NCI-H2227 treated with DMSO at 0.1 percent for 48 hours (cell line): ENCODE results near the gene ZNF563.
A peak's percentile ranks its signal among the peaks of the same experiment; 100 is the strongest.
"Not testable (repeated sequence)": the region's sequence is repeated elsewhere in the genome, so short reads cannot be mapped to it uniquely, and the experiment has no call there.

Experiments used
- DNase-seq: peaks from one replicate; lab custom pipeline; 2025; lab: John Stamatoyannopoulos, UW

The ZNF563 gene

GRCh38 chr19:12333162-12334159 is at the start of gene ZNF563:
ZNF563 (minus strand) TSS chr19:12333633; CDS start chr19:12333482, 151 bp downstream.
- peak; percentile 74 for DNase-seq

- DNase-seq: no peak
Observed at GRCh38 chr19:12380444-12380737, 47.0 kb upstream of the ZNF563 start.

- no peak for DNase-seq
Observed at GRCh38 chr19:12379732-12380443, 46.5 kb upstream of the ZNF563 start.

- no peak for DNase-seq
Observed at GRCh38 chr19:12374026-12374425, 40.6 kb upstream of the ZNF563 start.

- DNase-seq: peak; percentile 79
Observed at GRCh38 chr19:12365236-12366162, 32.1 kb upstream of the ZNF563 start, which contains the start of gene ZNF442. ZNF442 (minus strand) TSS chr19:12365683; CDS start chr19:12363631, 2,052 bp downstream.

GRCh38 chr19:12364391-12365235 is 31.2 kb upstream of the ZNF563 start:
- DNase-seq: peak; percentile 1

- not testable (repeated sequence) for DNase-seq
Observed at GRCh38 chr19:12362236-12362635, 28.8 kb upstream of the ZNF563 start.

- no peak for DNase-seq
Observed at GRCh38 chr19:12353375-12353774, 19.9 kb upstream of the ZNF563 start.

- no peak for DNase-seq
Observed at GRCh38 chr19:12350890-12351197, 17.4 kb upstream of the ZNF563 start.

- DNase-seq: no peak
Observed at GRCh38 chr19:12350185-12350889, 16.9 kb upstream of the ZNF563 start.

GRCh38 chr19:12346896-12347295 is 13.5 kb upstream of the ZNF563 start:
- DNase-seq: no peak

- DNase-seq: no peak
Observed at GRCh38 chr19:12345197-12345596, 11.8 kb upstream of the ZNF563 start.

- no peak for DNase-seq
Observed at GRCh38 chr19:12331211-12331941, 2.1 kb downstream of the ZNF563 start.

- DNase-seq: no peak
Observed at GRCh38 chr19:12330340-12330739, 3.1 kb downstream of the ZNF563 start.

GRCh38 chr19:12325690-12326089 is 7.7 kb downstream of the ZNF563 start:
- no peak for DNase-seq

GRCh38 chr19:12318782-12319413 is 14.5 kb downstream of the ZNF563 start:
- DNase-seq: no peak

GRCh38 chr19:12314553-12314952 is 18.9 kb downstream of the ZNF563 start:
- DNase-seq: no peak

- not testable (repeated sequence) for DNase-seq
Observed at GRCh38 chr19:12308891-12309290, 24.5 kb downstream of the ZNF563 start.

GRCh38 chr19:12295191-12295590 is 38.2 kb downstream of the ZNF563 start:
- DNase-seq: no peak
